ENCODE data around the gene ADGRB3.

Gene ADGRB3

GRCh38 chr6:69135927-69136326 lies 500.8 kb downstream of the ADGRB3 start:
- no peak for DNase-seq (ENCODE audit: low spot score)

GRCh38 chr6:69138148-69138547 lies 503.1 kb downstream of the ADGRB3 start:
- no peak for DNase-seq (ENCODE audit: low spot score)

- DNase-seq (ENCODE audit: low spot score), result no peak
Measured at GRCh38 chr6:69138893-69139494, 503.9 kb downstream of the ADGRB3 start.

GRCh38 chr6:69145062-69145461 lies 510.0 kb downstream of the ADGRB3 start:
- DNase-seq (ENCODE audit: low spot score), result no peak

GRCh38 chr6:69146385-69146784 lies 511.3 kb downstream of the ADGRB3 start:
- DNase-seq (ENCODE audit: low spot score), result no peak

GRCh38 chr6:69155467-69155866 lies 520.4 kb downstream of the ADGRB3 start:
- DNase-seq (ENCODE audit: low spot score), result no peak

GRCh38 chr6:69162811-69163210 lies 527.7 kb downstream of the ADGRB3 start:
- DNase-seq (ENCODE audit: low spot score), result no peak

GRCh38 chr6:69164564-69165229 lies 529.6 kb downstream of the ADGRB3 start:
- peak; percentile 1 for DNase-seq (ENCODE audit: low spot score)

GRCh38 chr6:69179681-69180080 lies 544.6 kb downstream of the ADGRB3 start:
- DNase-seq (ENCODE audit: low spot score), result peak; percentile 4

GRCh38 chr6:69180361-69181067 lies 545.4 kb downstream of the ADGRB3 start:
- no peak for DNase-seq (ENCODE audit: low spot score)

- no peak for DNase-seq (ENCODE audit: low spot score)
Measured at GRCh38 chr6:69181964-69182363, 546.9 kb downstream of the ADGRB3 start.

- no peak for DNase-seq (ENCODE audit: low spot score)
Measured at GRCh38 chr6:69185276-69185675, 550.2 kb downstream of the ADGRB3 start.

GRCh38 chr6:69202768-69203167 lies 567.7 kb downstream of the ADGRB3 start:
- no peak for DNase-seq (ENCODE audit: low spot score)

GRCh38 chr6:69216127-69216526 lies 581.0 kb downstream of the ADGRB3 start:
- DNase-seq (ENCODE audit: low spot score), result no peak

- DNase-seq (ENCODE audit: low spot score), result no peak
Measured at GRCh38 chr6:69217343-69217742, 582.3 kb downstream of the ADGRB3 start.

GRCh38 chr6:69220375-69220774 lies 585.3 kb downstream of the ADGRB3 start:
- DNase-seq (ENCODE audit: low spot score), result no peak

GRCh38 chr6:69232008-69232407 lies 596.9 kb downstream of the ADGRB3 start:
- DNase-seq (ENCODE audit: low spot score), result no peak

- no peak for DNase-seq (ENCODE audit: low spot score)
Measured at GRCh38 chr6:69232496-69232895, 597.4 kb downstream of the ADGRB3 start.

GRCh38 chr6:69232911-69233448 lies 597.9 kb downstream of the ADGRB3 start:
- peak; percentile 52 for DNase-seq (ENCODE audit: low spot score)

GRCh38 chr6:69238067-69238466 lies 603.0 kb downstream of the ADGRB3 start:
- DNase-seq (ENCODE audit: low spot score), result no peak

GRCh38 chr6:69246983-69247382 lies 611.9 kb downstream of the ADGRB3 start:
- no peak for DNase-seq (ENCODE audit: low spot score)

GRCh38 chr6:69261010-69261409 lies 625.9 kb downstream of the ADGRB3 start:
- DNase-seq (ENCODE audit: low spot score), result no peak

GRCh38 chr6:69263297-69263696 lies 628.2 kb downstream of the ADGRB3 start:
- DNase-seq (ENCODE audit: low spot score), result no peak

Data from SW480 (cell line).